GM08714 (cell line): Measurements from ENCODE around the gene LRRC32.
"Not testable (repeated sequence)": the region's sequence is repeated elsewhere in the genome, so short reads cannot be mapped to it uniquely, and the experiment has no call there.

ENCODE experiments used
- H3K4me3 ChIP-seq: fragments of 200-500 bp; sonication (Bioruptor generic); 2 replicates; pipeline ENCODE4 v1.5.1; 2014; ENCODE audit warnings: mild to moderate bottlenecking, low read length, inconsistent platforms
- ZNF274 ChIP-seq: IDR thresholded peaks from 2 replicates; pipeline ENCODE4 v1.6.1; 2012; ENCODE audit warnings: mild to moderate bottlenecking, low read depth, low read length

The LRRC32 gene

GRCh38 chr11:76623171-76623883 is 47.2 kb downstream of the LRRC32 start:
- no peak overlapping the region for H3K4me3 ChIP-seq
- TF ChIP-seq ZNF274: no peak

GRCh38 chr11:76622493-76623094 is 48.0 kb downstream of the LRRC32 start:
- no peak overlapping the region for H3K4me3 ChIP-seq
- TF ChIP-seq ZNF274: no peak

- H3K4me3 ChIP-seq: no peak overlapping the region
- no peak for TF ChIP-seq ZNF274
Measured at GRCh38 chr11:76621868-76622267, 48.7 kb downstream of the LRRC32 start.

- no peak overlapping the region for H3K4me3 ChIP-seq
- no peak for TF ChIP-seq ZNF274
Measured at GRCh38 chr11:76621466-76621865, 49.1 kb downstream of the LRRC32 start.

GRCh38 chr11:76620489-76620888 is 50.1 kb downstream of the LRRC32 start:
- TF ChIP-seq ZNF274: no peak
- no peak overlapping the region for H3K4me3 ChIP-seq

GRCh38 chr11:76619801-76620200 is 50.7 kb downstream of the LRRC32 start:
- H3K4me3 ChIP-seq: not testable (repeated sequence)

GRCh38 chr11:76617553-76618265 is 52.8 kb downstream of the LRRC32 start:
- no peak overlapping the region for H3K4me3 ChIP-seq
- TF ChIP-seq ZNF274: no peak

GRCh38 chr11:76616676-76617552 is 53.6 kb downstream of the LRRC32 start:
- no peak for TF ChIP-seq ZNF274
- H3K4me3 ChIP-seq: no peak overlapping the region

- no peak overlapping the region for H3K4me3 ChIP-seq
- no peak for TF ChIP-seq ZNF274
Measured at GRCh38 chr11:76615950-76616349, 54.6 kb downstream of the LRRC32 start.

GRCh38 chr11:76614471-76615179 is 55.9 kb downstream of the LRRC32 start:
- no peak for TF ChIP-seq ZNF274
- H3K4me3 ChIP-seq: no peak overlapping the region

- no peak overlapping the region for H3K4me3 ChIP-seq
- TF ChIP-seq ZNF274: no peak
Measured at GRCh38 chr11:76613901-76614300, 56.6 kb downstream of the LRRC32 start.

- TF ChIP-seq ZNF274: no peak
- no peak overlapping the region for H3K4me3 ChIP-seq
Measured at GRCh38 chr11:76612226-76612625, 58.3 kb downstream of the LRRC32 start.

GRCh38 chr11:76610871-76611475 is 59.6 kb downstream of the LRRC32 start:
- no peak overlapping the region for H3K4me3 ChIP-seq
- TF ChIP-seq ZNF274: no peak
